ENCODE measurements around the gene FGF22. TPM values are rescaled to one million over a fixed set of nuclear protein-coding genes. Genes with fewer than 3 reads are reported as not detected.
A peak's percentile ranks its signal among the peaks of the same experiment; 100 is the strongest.

FGF22 gene
- total and polyA plus RNA-seq, 2 of the 8 experiments (the other 6 are each of a cell fraction or from before 2014, with no cell fraction given) = 0.44 to 1.7 TPM

DNA sequence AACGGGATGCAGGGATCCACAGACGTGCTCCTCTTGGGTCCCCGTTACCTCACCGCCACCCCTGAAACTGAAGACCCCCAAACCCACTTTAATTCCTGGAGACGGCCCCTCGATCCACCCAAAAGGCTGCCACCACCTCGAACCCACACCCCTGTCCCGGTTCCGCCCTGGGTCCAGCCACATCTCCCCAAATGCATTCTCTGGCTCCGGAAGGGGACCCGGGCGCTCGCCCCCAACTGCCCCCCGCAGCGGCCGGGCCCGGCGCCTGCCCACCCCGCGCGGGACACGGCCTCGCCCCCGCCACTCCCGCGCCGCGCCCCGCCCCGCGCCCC is 36.3 kb downstream of the FGF22 start:
- H3K18ac ChIP-seq (ENCODE audit: extremely low read depth, low read length) = no peak overlapping the region
- peaks cover 6% of the 10 kb centered on the region; the same call in 1 of the 2 replicates for H3K23me2 ChIP-seq (ENCODE audit: low read depth, low read length)
- no peak overlapping the region for H2BK5ac ChIP-seq (ENCODE audit: low read depth, low read length)
- DNase-seq (ENCODE audit: low read depth in 1 of 2, low spot score in 2 of 2) (no peak), FAIRE-seq (no peak)
- POLR2A ChIA-PET (ENCODE audit: partially characterized antibody) = interaction anchor here (0.8 to 1.5 kb wide), 5 partner anchors 13 to 92 kb away, joined by 3 to 10 read pairs (median 3); partner anchors contain the start of genes PALM and RNF126
- H4K91ac ChIP-seq (replicated peaks; ENCODE audit: insufficient read length, low read length) = no peak overlapping the region
- no peak overlapping the region for H3K14ac ChIP-seq (ENCODE audit: insufficient read length)
- WGBS, 2 experiments (ENCODE audit: extremely low coverage in 1 of 2, insufficient coverage in 1 of 2, insufficient read length in 1 of 2, insufficient replicate concordance in 2 of 2, low coverage in 1 of 2, low lambda C conversion rate in 2 of 2, missing lambda C conversion rate in 1 of 2) = 73% methylated on average over 8 of the region's 31 CpGs; no CpG with 5 or more reads in 1 of the 2 experiments
- no peak overlapping the region for H3K9ac ChIP-seq (replicated peaks in 1 of 4; ENCODE audit: extremely low read depth in 1 of 4, low read depth in 3 of 4, low read length in 3 of 4)
- no peaks in the 10 kb centered on the region for H3K36me3 ChIP-seq (ENCODE audit: control insufficient read depth in 2 of 4, insufficient read depth in 4 of 4, low read length in 3 of 4)
- no peaks in the 10 kb centered on the region for H3K9me3 ChIP-seq (ENCODE audit: insufficient read depth in 2 of 2, low read depth in 1 of 2, low read length in 1 of 2)
- H3K79me1 ChIP-seq (ENCODE audit: low read depth, low read length) = 0 out of 2 replicates have a peak, but pooled peaks cover 3% of the 10 kb centered on the region
- no peak overlapping the region for H2BK12ac ChIP-seq (ENCODE audit: low read depth, low read length)
- H2AK5ac ChIP-seq (ENCODE audit: low read depth, low read length) = no peak overlapping the region
- H3K4ac ChIP-seq (replicated peaks; ENCODE audit: insufficient read length, low read depth, low read length) = no peak overlapping the region
- H3K56ac ChIP-seq (replicated peaks; ENCODE audit: insufficient read length, low read depth, low read length) = no peak overlapping the region
- H3K4me2 ChIP-seq (ENCODE audit: insufficient read depth in 1 of 2, low read depth in 2 of 2, low read length in 2 of 2) = peak overlapping the region; percentile 24 to 42; a peak in 2 of 4 replicates
- H3K27ac ChIP-seq (ENCODE audit: low read depth, low read length) = no peak overlapping the region
- H3K27me3 ChIP-seq (replicated peaks in 1 of 4; ENCODE audit: control insufficient read depth in 3 of 4, extremely low read depth in 1 of 4, insufficient read depth in 3 of 4, low read length in 3 of 4) = peaks cover 0 to 22% (median 10%) of the 10 kb centered on the region in 4 experiments; a peak in 5 of 7 replicates
- H4K20me1 ChIP-seq (replicated peaks in 1 of 2; ENCODE audit: control insufficient read depth in 1 of 2, insufficient read depth in 2 of 2, low read length in 2 of 2) = peaks cover 0 to 7% of the 10 kb centered on the region in 2 experiments
- CTCF ChIA-PET (ENCODE audit: partially characterized antibody) = interaction anchor here (0.6 to 1.3 kb wide), 6 partner anchors 27 to 1483 kb away, joined by 3 to 5 read pairs (median 3); no protein-coding TSS in a partner anchor
- H4K8ac ChIP-seq (ENCODE audit: extremely low read depth, insufficient read depth, low read length) = no peak overlapping the region
- H3K4me3 ChIP-seq (ENCODE audit: extremely low read depth in 1 of 4, insufficient read depth in 2 of 4, low read depth in 3 of 4, low read length in 4 of 4) = peak overlapping the region in 1 of 4 experiments; percentile 15; a peak in 1 of 8 replicates
- H3K4me1 ChIP-seq (replicated peaks in 1 of 4; ENCODE audit: control insufficient read depth in 3 of 4, insufficient read depth in 4 of 4, low read length in 3 of 4) = peaks cover 0 to 10% (median 1%) of the 10 kb centered on the region in 4 experiments; a peak in 4 of 7 replicates
- H2BK20ac ChIP-seq (ENCODE audit: low read length) = no peak overlapping the region
- no peaks in the 10 kb centered on the region for H3K79me2 ChIP-seq (ENCODE audit: control insufficient read depth in 1 of 2, insufficient read depth in 2 of 2, low read length in 2 of 2)
- no peak overlapping the region for H3K23ac ChIP-seq (ENCODE audit: insufficient read length)
- H2AFZ ChIP-seq (ENCODE audit: low read length) = no peak overlapping the region
- no peak overlapping the region for H2BK120ac ChIP-seq (replicated peaks; ENCODE audit: low read depth, low read length)
- H4K5ac ChIP-seq (ENCODE audit: insufficient read length, low read depth, low read length) = no peak overlapping the region
- no peak overlapping the region for H2BK15ac ChIP-seq (ENCODE audit: low read length)
- no peak for TF ChIP-seq NANOG (IDR thresholded peaks at IDR 0.05; ENCODE audit: insufficient read depth, low read depth, low read length, poor library complexity, severe bottlenecking)
- no peak for TF ChIP-seq PHF8 (conservative IDR thresholded peaks at IDR 0.05; ENCODE audit: low read depth, low read length)
- no peak for TF ChIP-seq HDAC6 (IDR thresholded peaks at IDR 0.05; ENCODE audit: low read depth, low read length)
- no peak for TF ChIP-seq SP2 (IDR thresholded peaks at IDR 0.05; ENCODE audit: low read length)
- TF ChIP-seq CREB1 (IDR thresholded peaks at IDR 0.05) = no peak
- no peak for TF ChIP-seq CBX8 (IDR thresholded peaks at IDR 0.05; ENCODE audit: borderline replicate concordance, low read depth, low read length)
- TF ChIP-seq RAD21 (IDR thresholded peaks at IDR 0.05 in 1 of 2, conservative IDR thresholded peaks at IDR 0.05 in 1 of 2; ENCODE audit: low read depth in 2 of 2, low read length in 2 of 2) = no peak
- TF ChIP-seq RNF2 (IDR thresholded peaks at IDR 0.05; ENCODE audit: borderline replicate concordance, low read depth, low read length, missing control alignments, poor library complexity, severe bottlenecking) = no peak
- TF ChIP-seq TAF1 (IDR thresholded peaks at IDR 0.05; ENCODE audit: low read depth, low read length) = no peak
- TF ChIP-seq ATF2 (IDR thresholded peaks at IDR 0.05; ENCODE audit: low read length) = no peak
- no peak for TF ChIP-seq RFX5 (IDR thresholded peaks at IDR 0.05; ENCODE audit: borderline replicate concordance, low read depth, low read length)
